Measurements from ENCODE around the gene RDH14. TPM values are rescaled to one million over a fixed set of nuclear protein-coding genes. Genes with fewer than 3 reads are reported as not detected.

Gene RDH14, protein sequence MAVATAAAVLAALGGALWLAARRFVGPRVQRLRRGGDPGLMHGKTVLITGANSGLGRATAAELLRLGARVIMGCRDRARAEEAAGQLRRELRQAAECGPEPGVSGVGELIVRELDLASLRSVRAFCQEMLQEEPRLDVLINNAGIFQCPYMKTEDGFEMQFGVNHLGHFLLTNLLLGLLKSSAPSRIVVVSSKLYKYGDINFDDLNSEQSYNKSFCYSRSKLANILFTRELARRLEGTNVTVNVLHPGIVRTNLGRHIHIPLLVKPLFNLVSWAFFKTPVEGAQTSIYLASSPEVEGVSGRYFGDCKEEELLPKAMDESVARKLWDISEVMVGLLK
- total RNA-seq (2021; ENCODE audit: unreplicated experiment) (15.4 TPM), Bru-seq, nascent RNA (percentile 78 among the genes with signal in this experiment), BruChase-seq, experiment 1, labeled RNA remaining after a 2-hour chase (percentile 97 among the genes with signal in this experiment), BruChase-seq, experiment 2, labeled RNA remaining after a 6-hour chase (percentile 79 among the genes with signal in this experiment)
- polyA plus RNA-seq (2012; ENCODE audit: insufficient read length) = 14.5 TPM
- long read RNA-seq, transcript RDH14-201 (2 exons, 1,587 nt) = major isoform, 38 of 42 reads
- long read RNA-seq, partial matches to known transcripts = 0 of 42 reads
- long read RNA-seq, other reads (novel, unspliced or antisense) = 4 of 42 reads

DNA sequence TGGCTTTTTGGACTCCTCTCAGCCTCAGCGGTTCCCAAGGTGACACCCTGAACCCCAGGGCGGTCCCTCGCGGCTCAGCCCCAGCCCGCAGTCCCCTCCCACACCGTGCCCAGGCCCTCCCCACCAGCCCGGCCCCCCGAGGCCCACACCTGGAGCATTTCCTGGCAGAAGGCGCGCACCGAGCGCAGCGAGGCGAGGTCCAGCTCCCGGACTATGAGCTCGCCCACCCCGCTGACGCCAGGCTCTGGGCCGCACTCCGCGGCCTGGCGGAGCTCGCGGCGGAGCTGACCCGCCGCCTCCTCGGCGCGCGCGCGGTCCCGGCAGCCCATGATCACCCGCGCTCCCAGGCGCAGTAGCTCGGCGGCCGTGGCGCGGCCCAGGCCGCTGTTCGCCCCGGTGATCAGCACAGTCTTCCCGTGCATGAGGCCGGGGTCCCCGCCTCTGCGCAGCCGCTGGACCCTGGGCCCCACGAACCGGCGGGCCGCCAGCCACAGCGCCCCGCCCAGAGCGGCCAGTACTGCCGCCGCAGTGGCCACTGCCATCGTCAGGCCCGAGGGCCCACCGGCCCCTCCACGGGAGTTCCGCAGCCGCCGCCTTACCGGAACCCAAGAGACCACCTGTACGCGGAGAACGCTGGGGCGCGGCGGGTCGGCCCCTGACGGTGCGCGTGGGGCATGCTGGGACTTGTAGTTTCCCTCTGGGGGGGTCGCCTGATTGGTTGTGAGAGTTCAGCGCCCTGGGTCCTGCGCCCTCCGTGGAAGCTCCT is at the start of gene RDH14:
RDH14 (minus strand) TSS at position 623 of the 766 bp plus-strand sequence; CDS start at position 542, 81 bp downstream.
- POLR2A ChIA-PET = no interaction called here
- H3K9me3 ChIP-seq (ENCODE audit: control insufficient read depth, insufficient read depth, low read depth, low read length) = no peaks in the 10 kb centered on the region
- CTCF ChIA-PET = interaction anchor here (0.7 kb wide), 1 partner anchor 17 kb away, joined by 21 read pairs; no protein-coding TSS in a partner anchor
- H3K27ac ChIP-seq (ENCODE audit: low read length) = peak within 1 kb of the TSS; percentile 93
- DNase-seq (ENCODE audit: low read depth, low spot score) (peak; percentile 61), ATAC-seq (peak; percentile 100)
- intact Hi-C loops (cut with micrococcal nuclease; ENCODE audit: unreplicated experiment) (no loop called here), in situ Hi-C loops (cut with HindIII; ENCODE audit: low pct_unique_long_range_greater_than_20kb, low sequenced_read_pairs) (no loop called here)
- H3K36me3 ChIP-seq (ENCODE audit: control insufficient read depth, insufficient read depth, low read length) = peaks cover 3% of the 10 kb centered on the region
- TF ChIP-seq, protein P1, sequence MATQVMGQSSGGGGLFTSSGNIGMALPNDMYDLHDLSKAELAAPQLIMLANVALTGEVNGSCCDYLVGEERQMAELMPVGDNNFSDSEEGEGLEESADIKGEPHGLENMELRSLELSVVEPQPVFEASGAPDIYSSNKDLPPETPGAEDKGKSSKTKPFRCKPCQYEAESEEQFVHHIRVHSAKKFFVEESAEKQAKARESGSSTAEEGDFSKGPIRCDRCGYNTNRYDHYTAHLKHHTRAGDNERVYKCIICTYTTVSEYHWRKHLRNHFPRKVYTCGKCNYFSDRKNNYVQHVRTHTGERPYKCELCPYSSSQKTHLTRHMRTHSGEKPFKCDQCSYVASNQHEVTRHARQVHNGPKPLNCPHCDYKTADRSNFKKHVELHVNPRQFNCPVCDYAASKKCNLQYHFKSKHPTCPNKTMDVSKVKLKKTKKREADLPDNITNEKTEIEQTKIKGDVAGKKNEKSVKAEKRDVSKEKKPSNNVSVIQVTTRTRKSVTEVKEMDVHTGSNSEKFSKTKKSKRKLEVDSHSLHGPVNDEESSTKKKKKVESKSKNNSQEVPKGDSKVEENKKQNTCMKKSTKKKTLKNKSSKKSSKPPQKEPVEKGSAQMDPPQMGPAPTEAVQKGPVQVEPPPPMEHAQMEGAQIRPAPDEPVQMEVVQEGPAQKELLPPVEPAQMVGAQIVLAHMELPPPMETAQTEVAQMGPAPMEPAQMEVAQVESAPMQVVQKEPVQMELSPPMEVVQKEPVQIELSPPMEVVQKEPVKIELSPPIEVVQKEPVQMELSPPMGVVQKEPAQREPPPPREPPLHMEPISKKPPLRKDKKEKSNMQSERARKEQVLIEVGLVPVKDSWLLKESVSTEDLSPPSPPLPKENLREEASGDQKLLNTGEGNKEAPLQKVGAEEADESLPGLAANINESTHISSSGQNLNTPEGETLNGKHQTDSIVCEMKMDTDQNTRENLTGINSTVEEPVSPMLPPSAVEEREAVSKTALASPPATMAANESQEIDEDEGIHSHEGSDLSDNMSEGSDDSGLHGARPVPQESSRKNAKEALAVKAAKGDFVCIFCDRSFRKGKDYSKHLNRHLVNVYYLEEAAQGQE (IDR thresholded peaks at IDR 0.05; ENCODE audit: insufficient read depth in 1 of 2, low read depth in 2 of 2, low read length in 1 of 2) = no peak
- TF ChIP-seq, protein P2, sequence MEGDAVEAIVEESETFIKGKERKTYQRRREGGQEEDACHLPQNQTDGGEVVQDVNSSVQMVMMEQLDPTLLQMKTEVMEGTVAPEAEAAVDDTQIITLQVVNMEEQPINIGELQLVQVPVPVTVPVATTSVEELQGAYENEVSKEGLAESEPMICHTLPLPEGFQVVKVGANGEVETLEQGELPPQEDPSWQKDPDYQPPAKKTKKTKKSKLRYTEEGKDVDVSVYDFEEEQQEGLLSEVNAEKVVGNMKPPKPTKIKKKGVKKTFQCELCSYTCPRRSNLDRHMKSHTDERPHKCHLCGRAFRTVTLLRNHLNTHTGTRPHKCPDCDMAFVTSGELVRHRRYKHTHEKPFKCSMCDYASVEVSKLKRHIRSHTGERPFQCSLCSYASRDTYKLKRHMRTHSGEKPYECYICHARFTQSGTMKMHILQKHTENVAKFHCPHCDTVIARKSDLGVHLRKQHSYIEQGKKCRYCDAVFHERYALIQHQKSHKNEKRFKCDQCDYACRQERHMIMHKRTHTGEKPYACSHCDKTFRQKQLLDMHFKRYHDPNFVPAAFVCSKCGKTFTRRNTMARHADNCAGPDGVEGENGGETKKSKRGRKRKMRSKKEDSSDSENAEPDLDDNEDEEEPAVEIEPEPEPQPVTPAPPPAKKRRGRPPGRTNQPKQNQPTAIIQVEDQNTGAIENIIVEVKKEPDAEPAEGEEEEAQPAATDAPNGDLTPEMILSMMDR (IDR thresholded peaks at IDR 0.05) = no peak
- TF ChIP-seq SIN3A (IDR thresholded peaks at IDR 0.05; ENCODE audit: borderline replicate concordance, insufficient read depth, low read depth, low read length) = no peak
- no peak for TF ChIP-seq TCF7L2 (IDR thresholded peaks at IDR 0.05; ENCODE audit: low read depth, low read length)
- peak; percentile 35; the same call in 1 of the 2 replicates for TF ChIP-seq POLR2AphosphoS5 (IDR thresholded peaks at IDR 0.05; ENCODE audit: low read depth, low read length)
- BruUV-seq (replicated peaks) = no TSS peak
- H3K4me3 ChIP-seq (ENCODE audit: low read depth in 2 of 2, low read length in 2 of 2) = peak within 1 kb of the TSS; percentile 85 to 88
- peaks cover 4% of the 10 kb centered on the region; the same call in 1 of the 2 replicates for H3K4me1 ChIP-seq (ENCODE audit: control insufficient read depth, insufficient read depth, low read length)
- H3K27me3 ChIP-seq (ENCODE audit: control insufficient read depth, insufficient read depth, low read length) = no peaks in the 10 kb centered on the region

DNA sequence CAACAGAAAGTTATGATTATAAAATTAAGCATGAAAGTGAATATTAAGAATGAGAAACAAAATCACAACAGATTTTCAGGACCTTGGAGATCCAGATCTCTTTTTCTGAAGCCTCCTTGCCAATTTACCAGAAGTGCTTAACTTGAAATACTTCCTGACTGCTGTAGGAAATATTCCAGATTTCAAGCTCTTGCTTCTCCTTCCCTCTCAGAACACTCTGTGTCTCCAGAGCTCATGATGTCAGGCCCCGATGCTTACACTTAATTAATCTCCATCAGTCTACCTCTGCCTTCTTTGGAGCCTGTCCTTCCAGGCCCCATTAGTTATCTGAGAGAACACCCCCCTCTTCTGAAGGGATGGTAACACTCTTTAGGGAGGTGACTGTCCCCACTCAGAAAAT is 49.6 kb upstream of the RDH14 start:
- intact Hi-C loops (cut with micrococcal nuclease; ENCODE audit: unreplicated experiment) = no loop called here
- no peak for ATAC-seq

More for the DNA sequence above, 49.6 kb upstream of the RDH14 start:
- CTCF ChIA-PET = no interaction called here
- H3K36me3 ChIP-seq (ENCODE audit: control insufficient read depth, insufficient read depth, low read length) = no peaks in the 10 kb centered on the region
- in situ Hi-C loops (cut with HindIII; ENCODE audit: low pct_unique_long_range_greater_than_20kb, low sequenced_read_pairs) = no loop called here
- TF ChIP-seq, protein P1 (IDR thresholded peaks at IDR 0.05; ENCODE audit: insufficient read depth in 1 of 2, low read depth in 2 of 2, low read length in 1 of 2) = no peak
- TF ChIP-seq POLR2AphosphoS5 (IDR thresholded peaks at IDR 0.05; ENCODE audit: low read depth, low read length) (no peak), SIN3A (IDR thresholded peaks at IDR 0.05; ENCODE audit: borderline replicate concordance, insufficient read depth, low read depth, low read length) (no peak), TCF7L2 (IDR thresholded peaks at IDR 0.05; ENCODE audit: low read depth, low read length) (no peak)
- TF ChIP-seq, protein P2 (IDR thresholded peaks at IDR 0.05) = no peak
- H3K9me3 ChIP-seq (ENCODE audit: control insufficient read depth, insufficient read depth, low read depth, low read length) = no peaks in the 10 kb centered on the region
- no peaks in the 10 kb centered on the region for H3K4me1 ChIP-seq (ENCODE audit: control insufficient read depth, insufficient read depth, low read length)
- H3K4me3 ChIP-seq (ENCODE audit: low read depth in 2 of 2, low read length in 2 of 2) = no peak overlapping the region
- POLR2A ChIA-PET = no interaction called here
- H3K27me3 ChIP-seq (ENCODE audit: control insufficient read depth, insufficient read depth, low read length) = no peaks in the 10 kb centered on the region
- no peak for DNase-seq (ENCODE audit: low read depth, low spot score)
- BruUV-seq (replicated peaks) = no TSS peak
- H3K27ac ChIP-seq (ENCODE audit: low read length) = no peak overlapping the region
